ENCODE results near the gene RASAL2.

DNA sequence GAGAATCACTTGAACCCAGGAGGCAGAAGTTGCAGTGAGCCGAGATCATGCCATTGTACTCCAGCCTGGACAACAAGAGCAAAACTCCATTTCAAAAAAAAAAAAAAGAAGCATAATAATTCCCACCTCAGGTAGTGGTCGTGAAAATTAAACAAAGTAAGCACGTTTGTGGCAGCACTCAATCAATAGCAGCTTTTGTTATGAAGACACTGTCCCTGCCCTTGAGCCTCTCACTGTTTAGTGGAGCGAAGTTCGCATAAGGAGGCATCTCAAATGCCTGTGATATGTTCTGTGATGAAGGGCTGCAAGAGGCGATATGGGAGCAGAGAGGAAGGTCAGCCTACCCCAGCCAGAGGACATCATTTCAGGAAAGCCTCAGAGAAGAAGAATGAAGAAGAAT, 43.8 kb upstream of the RASAL2 start:
- TF ChIP-seq, protein P1, sequence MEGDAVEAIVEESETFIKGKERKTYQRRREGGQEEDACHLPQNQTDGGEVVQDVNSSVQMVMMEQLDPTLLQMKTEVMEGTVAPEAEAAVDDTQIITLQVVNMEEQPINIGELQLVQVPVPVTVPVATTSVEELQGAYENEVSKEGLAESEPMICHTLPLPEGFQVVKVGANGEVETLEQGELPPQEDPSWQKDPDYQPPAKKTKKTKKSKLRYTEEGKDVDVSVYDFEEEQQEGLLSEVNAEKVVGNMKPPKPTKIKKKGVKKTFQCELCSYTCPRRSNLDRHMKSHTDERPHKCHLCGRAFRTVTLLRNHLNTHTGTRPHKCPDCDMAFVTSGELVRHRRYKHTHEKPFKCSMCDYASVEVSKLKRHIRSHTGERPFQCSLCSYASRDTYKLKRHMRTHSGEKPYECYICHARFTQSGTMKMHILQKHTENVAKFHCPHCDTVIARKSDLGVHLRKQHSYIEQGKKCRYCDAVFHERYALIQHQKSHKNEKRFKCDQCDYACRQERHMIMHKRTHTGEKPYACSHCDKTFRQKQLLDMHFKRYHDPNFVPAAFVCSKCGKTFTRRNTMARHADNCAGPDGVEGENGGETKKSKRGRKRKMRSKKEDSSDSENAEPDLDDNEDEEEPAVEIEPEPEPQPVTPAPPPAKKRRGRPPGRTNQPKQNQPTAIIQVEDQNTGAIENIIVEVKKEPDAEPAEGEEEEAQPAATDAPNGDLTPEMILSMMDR (IDR thresholded peaks at IDR 0.05 in 8 of 11, conservative IDR thresholded peaks at IDR 0.05 in 3 of 11): no peak
- no peak for TF ChIP-seq POLR2AphosphoS5 (IDR thresholded peaks at IDR 0.05)
- no peak for TF ChIP-seq POLR2A (IDR thresholded peaks at IDR 0.05)

Data from spleen (tissue), 7 donors.